GM12801 (cell line): ENCODE results near the gene KCTD19.

Experiments used
- TF ChIP-seq, protein P1 (sequence below): IDR thresholded peaks from one replicate; pipeline ENCODE4 v1.5.1; 2011; ENCODE audit warnings: control low read depth; ENCODE audit not compliant: insufficient read length; ENCODE audit errors: extremely low read depth

Gene KCTD19

DNA sequence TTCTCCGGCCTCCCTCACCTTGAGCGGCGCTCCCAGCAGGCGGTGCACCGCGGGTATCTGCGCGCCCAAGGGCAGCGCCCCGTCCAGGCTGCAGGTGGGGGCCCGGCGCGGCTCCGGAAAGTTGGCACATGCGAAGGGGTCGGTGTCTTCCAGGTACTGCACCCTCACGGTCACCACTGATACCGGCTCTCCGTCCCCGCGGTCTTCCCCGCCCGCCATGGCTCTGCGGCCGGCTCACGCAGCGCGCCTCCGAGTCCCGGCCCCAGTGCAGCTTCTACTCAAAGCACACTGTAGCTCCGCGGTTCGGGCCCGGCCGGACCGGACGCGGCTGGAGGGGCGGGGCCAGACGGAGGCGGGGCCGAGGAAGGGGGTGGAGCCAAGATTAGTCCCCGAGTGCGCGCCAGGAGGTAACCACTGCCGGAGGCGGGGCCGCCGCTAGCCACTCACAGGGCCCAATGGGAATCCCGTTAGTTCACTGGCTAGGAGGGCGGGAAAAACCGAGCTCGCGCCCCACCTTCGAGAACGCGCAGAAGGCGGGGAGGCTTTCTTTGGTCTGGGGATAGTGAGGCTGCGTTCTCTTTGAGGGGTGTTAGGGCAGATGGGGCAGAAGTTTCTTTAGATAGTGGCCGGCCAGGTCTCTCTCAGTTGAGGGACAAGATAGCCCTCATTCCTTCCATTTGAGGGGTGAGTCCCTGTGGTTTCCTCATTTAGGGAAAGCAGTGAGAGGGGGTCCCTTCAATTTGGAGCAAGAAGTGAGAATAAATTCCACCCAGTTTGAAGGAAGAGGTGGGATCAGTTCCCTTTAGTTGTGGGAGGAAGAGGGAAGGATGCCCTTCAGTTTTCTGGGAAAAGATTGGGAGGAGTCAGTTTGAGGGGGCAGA lies 79.1 kb downstream of the KCTD19 start, which contains the start of gene FHOD1:
Gene FHOD1, minus strand, starts transcription at position 290 of the 881 bp plus-strand sequence. Its CDS starts 71 bp downstream, at position 219.
- TF ChIP-seq, protein P1, sequence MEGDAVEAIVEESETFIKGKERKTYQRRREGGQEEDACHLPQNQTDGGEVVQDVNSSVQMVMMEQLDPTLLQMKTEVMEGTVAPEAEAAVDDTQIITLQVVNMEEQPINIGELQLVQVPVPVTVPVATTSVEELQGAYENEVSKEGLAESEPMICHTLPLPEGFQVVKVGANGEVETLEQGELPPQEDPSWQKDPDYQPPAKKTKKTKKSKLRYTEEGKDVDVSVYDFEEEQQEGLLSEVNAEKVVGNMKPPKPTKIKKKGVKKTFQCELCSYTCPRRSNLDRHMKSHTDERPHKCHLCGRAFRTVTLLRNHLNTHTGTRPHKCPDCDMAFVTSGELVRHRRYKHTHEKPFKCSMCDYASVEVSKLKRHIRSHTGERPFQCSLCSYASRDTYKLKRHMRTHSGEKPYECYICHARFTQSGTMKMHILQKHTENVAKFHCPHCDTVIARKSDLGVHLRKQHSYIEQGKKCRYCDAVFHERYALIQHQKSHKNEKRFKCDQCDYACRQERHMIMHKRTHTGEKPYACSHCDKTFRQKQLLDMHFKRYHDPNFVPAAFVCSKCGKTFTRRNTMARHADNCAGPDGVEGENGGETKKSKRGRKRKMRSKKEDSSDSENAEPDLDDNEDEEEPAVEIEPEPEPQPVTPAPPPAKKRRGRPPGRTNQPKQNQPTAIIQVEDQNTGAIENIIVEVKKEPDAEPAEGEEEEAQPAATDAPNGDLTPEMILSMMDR: no peak

DNA sequence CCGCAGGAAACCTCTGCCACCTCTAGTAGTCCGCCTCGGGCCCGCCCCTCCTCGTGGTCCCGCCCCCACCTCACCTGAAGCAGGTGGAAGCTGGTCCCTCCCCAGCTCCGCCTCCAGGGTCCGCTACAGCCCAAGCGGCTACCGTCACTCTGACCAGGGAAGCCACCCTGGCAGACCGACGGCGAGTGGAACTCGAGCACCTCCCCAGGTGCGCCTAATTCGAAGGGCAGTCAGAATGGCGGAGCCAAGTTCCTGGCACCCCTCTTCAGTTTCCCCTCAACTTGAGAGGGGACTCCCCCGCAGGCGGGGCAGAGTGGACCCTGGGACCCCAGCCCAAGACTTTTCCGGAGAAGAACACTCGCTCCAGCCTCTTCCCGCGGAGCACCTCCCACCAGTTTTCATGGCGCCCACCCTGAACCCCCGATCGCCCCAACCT lies 79.8 kb downstream of the KCTD19 start:
- TF ChIP-seq, protein P1: no peak

DNA sequence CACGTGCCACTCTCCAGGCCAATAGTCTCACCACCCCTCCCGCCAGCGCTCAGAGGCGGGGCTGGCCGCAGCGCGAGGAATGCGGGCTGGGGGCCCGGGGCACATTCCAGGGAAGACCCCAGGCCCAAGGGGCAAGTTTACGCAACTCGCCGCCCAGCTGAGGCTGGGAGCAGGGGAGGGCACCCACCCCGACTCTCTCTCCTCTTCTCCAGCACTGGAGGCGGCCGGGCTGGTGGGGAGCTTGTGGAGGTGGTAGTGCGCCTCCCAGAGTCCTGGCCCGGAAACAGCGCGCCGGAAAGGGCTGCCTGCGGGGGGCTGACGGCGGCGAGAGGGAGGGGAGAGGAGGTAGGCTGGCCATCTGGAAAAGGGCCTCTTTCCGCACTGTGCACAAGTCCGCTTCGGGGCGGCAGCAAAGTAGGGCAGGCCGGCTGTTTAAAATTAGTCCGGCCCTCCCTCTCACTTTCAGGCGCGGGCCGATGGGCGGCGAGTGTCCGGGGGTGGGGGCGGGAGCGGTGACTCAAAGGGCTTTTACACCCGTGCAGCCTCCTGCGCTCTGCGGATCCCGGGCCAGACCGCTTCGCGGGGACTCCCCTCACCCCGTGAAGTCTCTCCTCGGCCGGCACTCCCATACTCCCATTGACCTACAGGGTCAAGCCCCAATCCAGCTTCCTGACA lies 80.3 kb downstream of the KCTD19 start:
- TF ChIP-seq, protein P1: no peak

DNA sequence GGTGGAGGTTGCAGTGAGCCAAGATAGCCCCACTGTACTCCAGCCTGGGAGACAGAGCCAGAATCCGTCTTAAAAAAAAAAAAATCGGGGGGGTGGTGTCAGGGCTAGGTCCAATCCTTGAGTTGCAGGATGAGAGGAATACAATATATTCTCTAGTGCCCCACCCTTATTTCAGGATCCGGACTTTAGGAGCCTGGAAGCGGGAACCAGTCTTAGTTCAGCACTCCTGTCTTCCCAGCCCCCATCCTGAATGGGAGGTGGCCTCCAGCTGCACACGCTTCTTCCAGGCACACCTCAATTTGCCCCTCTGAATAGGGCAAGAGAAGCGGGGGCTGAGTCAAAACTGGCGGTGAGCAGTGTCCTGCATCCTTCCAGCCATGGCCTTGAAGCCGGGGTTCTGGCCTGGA lies 80.9 kb downstream of the KCTD19 start:
- TF ChIP-seq, protein P1: no peak

DNA sequence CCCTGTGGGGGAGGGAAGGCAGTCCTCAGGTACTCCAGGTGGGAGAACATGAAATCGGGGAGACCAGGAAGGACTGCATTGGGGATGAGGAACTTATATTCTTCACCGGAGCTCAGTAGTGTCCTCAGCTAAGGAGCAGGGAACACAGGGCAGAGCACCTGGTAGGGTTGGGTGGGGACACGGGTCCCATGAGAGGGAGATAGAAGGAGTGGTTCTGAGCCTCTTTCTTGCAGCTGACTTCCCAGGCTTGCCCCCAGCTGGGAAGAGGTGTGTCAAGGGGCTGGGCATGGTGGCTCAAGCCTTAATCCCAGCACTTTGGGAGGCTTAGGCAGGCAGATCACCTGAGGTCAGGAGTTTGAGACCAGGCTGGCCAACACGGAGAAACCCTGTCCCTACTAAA lies 81.4 kb downstream of the KCTD19 start:
- TF ChIP-seq, protein P1: no peak

DNA sequence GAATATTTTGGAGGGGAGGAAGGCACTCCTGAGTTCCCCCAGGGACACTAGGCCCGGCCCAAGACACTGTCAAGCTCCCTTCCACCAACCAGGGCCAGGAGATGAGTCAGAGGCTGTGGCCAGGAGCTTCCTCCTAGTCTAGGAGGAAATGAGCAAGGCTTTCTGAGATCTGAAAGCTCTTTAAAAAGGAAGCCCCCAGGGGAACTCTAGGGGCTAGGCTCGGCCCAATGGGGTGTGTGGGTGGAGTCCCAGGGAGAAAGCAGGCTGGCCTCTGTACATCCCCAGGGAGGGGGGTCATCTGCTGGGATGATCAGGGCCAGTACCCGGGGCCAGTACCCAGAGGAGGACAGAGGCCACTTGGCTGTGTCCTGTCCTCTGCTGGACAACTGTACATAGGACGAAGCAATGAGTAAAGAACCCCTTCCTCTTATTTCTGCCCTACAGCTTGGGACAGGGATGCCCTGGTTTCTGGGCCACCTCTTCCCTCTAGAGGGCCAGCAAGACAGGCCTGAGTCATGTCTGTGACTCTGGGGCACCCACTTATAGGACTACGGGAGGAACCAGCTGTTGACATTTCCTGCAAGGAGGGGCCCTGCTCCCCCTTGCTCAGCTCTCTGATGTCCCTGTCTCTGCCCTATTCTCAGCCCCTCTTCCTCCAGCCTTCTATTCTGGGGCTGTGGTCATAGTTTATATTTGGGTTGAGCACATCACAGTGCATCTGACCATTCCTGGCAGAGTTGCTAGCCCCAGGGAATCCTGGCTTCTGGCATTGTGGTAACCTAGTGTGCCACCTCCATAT lies 82.0 kb downstream of the KCTD19 start:
- TF ChIP-seq, protein P1: no peak

DNA sequence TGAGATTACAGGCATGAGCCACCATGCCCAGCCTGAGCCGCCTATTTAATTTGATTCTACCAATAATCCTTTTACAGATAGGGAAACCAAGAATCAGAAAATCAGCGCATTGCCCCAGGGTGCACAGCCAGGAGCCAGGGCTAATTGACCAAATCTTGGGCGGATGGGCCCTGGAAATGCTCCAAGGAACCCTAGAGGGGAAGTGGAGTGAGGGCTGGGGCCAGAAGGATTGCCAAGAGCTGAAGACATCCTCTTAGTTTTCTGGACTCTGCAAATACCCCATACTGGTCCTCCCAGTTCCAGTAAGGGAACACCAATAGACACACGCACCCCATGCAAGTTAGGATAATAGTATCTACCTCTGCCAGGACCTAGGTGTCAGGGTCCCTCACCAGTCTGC lies 83.1 kb downstream of the KCTD19 start:
- TF ChIP-seq, protein P1: no peak
